AG09309 (cell line): ENCODE results near the gene REXO1.

ENCODE experiments used
- DNase-seq: peaks from one replicate; pipeline ENCODE4 v3.0.0-alpha.2; 2010; ENCODE audit warnings: low read depth
- H3K4me3 ChIP-seq: 2 replicates; pipeline ENCODE4 v1.5.1; 2011; ENCODE audit warnings: mild to moderate bottlenecking, low read depth, low read length, moderate library complexity; ENCODE audit not compliant: control insufficient read depth
- CTCF ChIP-seq: IDR thresholded peaks from 2 replicates; pipeline ENCODE4 v1.5.1; 2011; ENCODE audit warnings: mild to moderate bottlenecking, low read depth, low read length, inconsistent platforms; ENCODE audit not compliant: insufficient read depth, control insufficient read depth; ENCODE audit errors: missing control alignments

The REXO1 gene

DNA sequence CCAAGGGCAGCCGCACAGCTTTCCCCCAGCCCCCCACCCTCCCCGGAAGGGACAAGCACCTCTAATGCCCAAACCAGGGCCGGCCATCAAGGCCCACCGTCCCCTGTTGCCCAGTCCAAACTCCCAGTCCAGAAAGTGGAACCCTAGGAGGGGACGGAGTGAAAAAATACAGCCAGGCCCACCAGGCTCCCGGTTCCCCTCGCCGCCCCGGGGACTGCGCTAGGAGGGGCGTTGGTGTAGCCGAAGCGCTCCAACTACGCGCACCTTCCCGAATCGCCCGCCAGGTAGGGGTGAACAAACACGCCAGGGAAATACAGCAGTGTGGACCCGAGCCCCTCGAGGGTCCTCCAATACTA lies 13.8 kb upstream of the REXO1 start:
- DNase-seq = no peak
- TF ChIP-seq CTCF = no peak
- peak overlapping the region; percentile 96 for H3K4me3 ChIP-seq

DNA sequence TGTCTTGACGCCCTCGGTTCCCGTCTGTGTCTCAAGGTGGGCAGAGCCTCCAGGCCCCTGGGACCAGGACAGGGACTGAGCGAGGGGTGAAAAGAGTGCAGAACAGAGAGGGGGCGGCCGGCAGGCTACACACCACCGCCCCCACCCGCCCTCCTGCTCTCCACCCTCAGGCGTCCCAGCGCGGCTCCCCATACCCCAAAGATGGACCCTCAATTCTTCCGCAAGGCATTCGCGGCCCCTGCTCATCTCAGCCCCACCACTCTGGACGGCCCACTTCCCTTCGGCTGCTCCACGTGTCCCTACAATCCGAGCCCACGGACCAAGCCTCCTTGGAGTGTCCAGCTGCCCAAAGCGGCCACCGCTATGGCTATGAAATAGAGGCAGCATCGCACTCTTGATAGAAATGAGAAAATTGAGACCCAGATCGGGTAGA lies 13.3 kb upstream of the REXO1 start:
- peak overlapping the region; percentile 96 for H3K4me3 ChIP-seq
- TF ChIP-seq CTCF = no peak
- DNase-seq = no peak

GRCh38 chr19:1860821-1861598 lies 12.7 kb upstream of the REXO1 start:
- peak overlapping the region; percentile 96 for H3K4me3 ChIP-seq
- DNase-seq = no peak
- no peak for TF ChIP-seq CTCF

DNA sequence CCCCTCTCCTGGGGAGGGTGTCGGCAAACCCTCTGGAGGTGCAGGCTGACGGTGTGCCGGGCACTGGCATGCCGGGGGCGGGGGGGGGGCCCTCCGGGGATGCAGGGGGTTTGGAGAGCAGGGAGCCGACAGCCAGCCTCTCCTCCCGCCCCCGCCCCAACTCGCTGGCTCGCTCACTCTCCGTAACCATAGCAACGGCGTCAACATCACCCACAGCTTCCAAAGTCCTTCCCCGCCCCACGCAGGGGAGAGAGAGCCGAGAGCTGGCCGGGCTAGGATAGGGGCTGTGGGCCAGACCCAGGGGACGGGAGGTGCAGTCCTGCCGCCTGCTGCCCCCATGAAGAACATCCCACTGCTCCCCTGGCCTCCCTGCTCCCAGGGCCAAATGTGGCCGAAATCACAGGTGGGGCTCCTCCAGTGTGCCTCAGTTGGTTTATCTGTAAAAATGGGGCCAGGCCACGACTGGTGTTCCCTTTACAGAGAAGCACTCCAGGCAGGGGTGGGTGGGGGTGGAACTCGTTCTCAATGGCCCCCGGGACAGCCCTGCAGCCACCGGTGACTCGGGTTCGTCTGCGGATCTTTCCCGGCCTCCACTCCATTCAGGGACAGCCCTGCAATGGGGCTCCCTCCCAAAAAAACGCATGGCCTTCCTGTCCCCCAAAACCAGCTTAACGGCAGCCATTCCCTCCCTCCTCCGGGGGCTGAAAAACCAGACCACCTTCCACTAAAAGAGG lies 11.9 kb upstream of the REXO1 start:
- peak overlapping the region; percentile 96 for H3K4me3 ChIP-seq
- no peak for DNase-seq
- no peak for TF ChIP-seq CTCF

- peak overlapping the region; percentile 96 for H3K4me3 ChIP-seq
- no peak for DNase-seq
- TF ChIP-seq CTCF = no peak
Measured at GRCh38 chr19:1859331-1859781, 11.1 kb upstream of the REXO1 start.

GRCh38 chr19:1858412-1859081 lies 10.3 kb upstream of the REXO1 start:
- no peak overlapping the region for H3K4me3 ChIP-seq
- DNase-seq = no peak
- no peak for TF ChIP-seq CTCF
